Sigmoid colon (tissue), 3 donors: Measurements from ENCODE around the gene DLX3.

ENCODE experiments used
- CTCF ChIP-seq, 4 experiments: fragments of 450-650 bp in 3 of 4; fragments of 200-600 bp in 1 of 4; IDR thresholded peaks; one replicate each; pipeline ENCODE4 v1.5.1; 2016 to 2019; ENCODE audit warnings: antibody characterized with exemption in 4 of 4, mild to moderate bottlenecking in 3 of 4, moderate library complexity in 2 of 4
- POLR2A ChIP-seq, 2 donors: fragments of 450-650 bp; IDR thresholded peaks; one replicate each; pipeline ENCODE4 v1.6.1; 2016; ENCODE audit warnings: antibody characterized with exemption in 2 of 2, mild to moderate bottlenecking in 2 of 2, moderate library complexity in 2 of 2

GRCh38 chr17:49971199-49971847 lies 23.7 kb downstream of the DLX3 start:
- no peak for TF ChIP-seq CTCF (IDR thresholded peaks at IDR 0.05)
- TF ChIP-seq POLR2A (IDR thresholded peaks at IDR 0.05) = no peak
